Hepatocyte (in vitro differentiated cells): ENCODE measurements around the gene NAT8. TPM values are rescaled to one million over a fixed set of nuclear protein-coding genes. Genes with fewer than 3 reads are reported as not detected.
"Not testable (repeated sequence)": the region's sequence is repeated elsewhere in the genome, so short reads cannot be mapped to it uniquely, and the experiment has no call there.

Experiments used
- DNase-seq: peaks from one replicate; pipeline ENCODE4 v3.0.0-alpha.2; 2016; ENCODE audit warnings: low spot score
- H2AFZ ChIP-seq: fragments of 200-600 bp; sonication (generic); 2 replicates; pipeline ENCODE4 v1.6.0; 2016; ENCODE audit warnings: antibody characterized with exemption, mild to moderate bottlenecking
- H3K27ac ChIP-seq: fragments of 200-600 bp; sonication (generic); 2 replicates; pipeline ENCODE4 v1.5.1; 2016; ENCODE audit warnings: mild to moderate bottlenecking
- H3K27me3 ChIP-seq: fragments of 200-600 bp; sonication (generic); 2 replicates; pipeline ENCODE4 v1.6.1; 2016
- H3K36me3 ChIP-seq: fragments of 200-600 bp; sonication (generic); replicated peaks from 2 replicates; pipeline ENCODE4 v1.5.1; 2016; ENCODE audit warnings: low read depth; ENCODE audit not compliant: insufficient read depth
- H3K4me1 ChIP-seq: fragments of 200-600 bp; sonication (generic); 2 replicates; pipeline ENCODE4 v1.5.1; 2016; ENCODE audit warnings: mild to moderate bottlenecking, moderate library complexity; ENCODE audit not compliant: insufficient read depth
- H3K4me2 ChIP-seq: fragments of 200-600 bp; sonication (generic); 2 replicates; pipeline ENCODE4 v1.6.0; 2016
- H3K4me3 ChIP-seq: fragments of 200-600 bp; sonication (generic); 2 replicates; pipeline ENCODE4 v1.5.1; 2016; ENCODE audit warnings: mild to moderate bottlenecking
- H3K79me2 ChIP-seq: fragments of 200-600 bp; sonication (generic); 2 replicates; pipeline ENCODE4 v1.6.0; 2017; ENCODE audit warnings: mild to moderate bottlenecking
- H3K9me2 ChIP-seq: fragments of 200-600 bp; sonication (generic); replicated peaks from 2 replicates; pipeline ENCODE4 v1.6.0; 2017; ENCODE audit warnings: mild to moderate bottlenecking; ENCODE audit not compliant: insufficient read depth
- H3K9me3 ChIP-seq: fragments of 200-600 bp; sonication (generic); 2 replicates; pipeline ENCODE4 v1.5.1; 2016; ENCODE audit warnings: low read depth, mild to moderate bottlenecking
- H4K20me1 ChIP-seq: fragments of 200-600 bp; sonication (generic); 2 replicates; pipeline ENCODE4 v1.6.0; 2016; ENCODE audit warnings: mild to moderate bottlenecking; ENCODE audit not compliant: insufficient read depth, poor library complexity, severe bottlenecking
- EZH2 ChIP-seq: fragments of 200-600 bp; sonication (generic); IDR thresholded peaks from 2 replicates; pipeline ENCODE4 v1.6.1; 2016; ENCODE audit warnings: antibody characterized with exemption, mild to moderate bottlenecking, borderline replicate concordance
- EZH2phosphoT487 ChIP-seq: fragments of 200-600 bp; sonication (generic); IDR thresholded peaks from one replicate; pipeline ENCODE4 v1.6.1; 2018; ENCODE audit warnings: antibody characterized with exemption, mild to moderate bottlenecking, low read depth, moderate library complexity; ENCODE audit not compliant: unreplicated experiment, severe bottlenecking
- WGBS: methylation state at CpG from one replicate; pipeline ENCODE4 v1.1.6; 2016; ENCODE audit warnings: low lambda C conversion rate; ENCODE audit errors: missing lambda C conversion rate; 5-methylcytosine and 5-hydroxymethylcytosine counted together
- polyA plus RNA-seq: library from polyadenylated mRNA; unstranded; fragments of >200 nt; fragmentation: Nextera tagmentation; extraction: Ambion mirVana; gene quantifications from 2 replicates; pipeline ENCODE4 v1.2.1, GENCODE V29; 2016
- total RNA-seq: library from RNA; depleted of rRNA; stranded (reverse); fragments of >200 nt; gene quantifications from 2 replicates; pipeline ENCODE4 v1.2.3, GENCODE V29; 2014
- TF ChIP-seq, protein P1 (sequence below): fragments of 200-600 bp; sonication (generic); IDR thresholded peaks from 2 replicates; pipeline ENCODE4 v1.5.1; 2016; ENCODE audit warnings: antibody characterized with exemption, mild to moderate bottlenecking; ENCODE audit not compliant: poor library complexity

The NAT8 gene
- total and polyA plus RNA-seq, 2 experiments from 2014 or later, result 3.3 to 3.8 TPM

DNA sequence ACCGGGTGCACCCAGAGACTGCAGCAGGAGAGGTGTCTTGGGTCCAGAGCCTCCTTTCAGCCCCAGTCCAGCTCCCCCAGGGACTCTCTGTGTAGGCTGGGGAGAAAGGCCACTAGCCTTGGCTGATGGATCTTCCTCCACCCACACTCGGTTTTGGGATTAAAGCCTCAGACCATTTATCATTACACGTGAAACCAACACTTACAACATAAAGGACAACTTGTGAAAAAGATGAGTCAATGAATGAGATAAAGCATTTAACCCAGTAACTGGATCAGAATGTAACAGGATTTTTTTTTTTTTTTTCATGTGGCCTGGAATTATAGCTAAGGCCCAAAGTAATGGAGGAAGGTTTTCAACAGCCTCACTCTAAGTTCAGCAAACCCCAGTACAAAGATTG lies 32.1 kb downstream of the NAT8 start:
- H3K4me3 ChIP-seq, result no peak overlapping the region
- no peaks in the 10 kb centered on the region for H3K27me3 ChIP-seq
- no peak for TF ChIP-seq EZH2
- no peak for TF ChIP-seq EZH2phosphoT487
- TF ChIP-seq, protein P1, sequence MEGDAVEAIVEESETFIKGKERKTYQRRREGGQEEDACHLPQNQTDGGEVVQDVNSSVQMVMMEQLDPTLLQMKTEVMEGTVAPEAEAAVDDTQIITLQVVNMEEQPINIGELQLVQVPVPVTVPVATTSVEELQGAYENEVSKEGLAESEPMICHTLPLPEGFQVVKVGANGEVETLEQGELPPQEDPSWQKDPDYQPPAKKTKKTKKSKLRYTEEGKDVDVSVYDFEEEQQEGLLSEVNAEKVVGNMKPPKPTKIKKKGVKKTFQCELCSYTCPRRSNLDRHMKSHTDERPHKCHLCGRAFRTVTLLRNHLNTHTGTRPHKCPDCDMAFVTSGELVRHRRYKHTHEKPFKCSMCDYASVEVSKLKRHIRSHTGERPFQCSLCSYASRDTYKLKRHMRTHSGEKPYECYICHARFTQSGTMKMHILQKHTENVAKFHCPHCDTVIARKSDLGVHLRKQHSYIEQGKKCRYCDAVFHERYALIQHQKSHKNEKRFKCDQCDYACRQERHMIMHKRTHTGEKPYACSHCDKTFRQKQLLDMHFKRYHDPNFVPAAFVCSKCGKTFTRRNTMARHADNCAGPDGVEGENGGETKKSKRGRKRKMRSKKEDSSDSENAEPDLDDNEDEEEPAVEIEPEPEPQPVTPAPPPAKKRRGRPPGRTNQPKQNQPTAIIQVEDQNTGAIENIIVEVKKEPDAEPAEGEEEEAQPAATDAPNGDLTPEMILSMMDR, result no peak
- H4K20me1 ChIP-seq, result no peaks in the 10 kb centered on the region
- DNase-seq, result no peak
- H3K4me1 ChIP-seq, result no peaks in the 10 kb centered on the region
- no peak overlapping the region for H3K27ac ChIP-seq
- WGBS, result 77% methylated on average over 3 of the region's 3 CpGs
- H2AFZ ChIP-seq, result no peak overlapping the region
- H3K36me3 ChIP-seq, result no peaks in the 10 kb centered on the region
- no peaks in the 10 kb centered on the region for H3K79me2 ChIP-seq
- H3K9me3 ChIP-seq, result no peaks in the 10 kb centered on the region
- H3K9me2 ChIP-seq, result no peaks in the 10 kb centered on the region
- no peak overlapping the region for H3K4me2 ChIP-seq

DNA sequence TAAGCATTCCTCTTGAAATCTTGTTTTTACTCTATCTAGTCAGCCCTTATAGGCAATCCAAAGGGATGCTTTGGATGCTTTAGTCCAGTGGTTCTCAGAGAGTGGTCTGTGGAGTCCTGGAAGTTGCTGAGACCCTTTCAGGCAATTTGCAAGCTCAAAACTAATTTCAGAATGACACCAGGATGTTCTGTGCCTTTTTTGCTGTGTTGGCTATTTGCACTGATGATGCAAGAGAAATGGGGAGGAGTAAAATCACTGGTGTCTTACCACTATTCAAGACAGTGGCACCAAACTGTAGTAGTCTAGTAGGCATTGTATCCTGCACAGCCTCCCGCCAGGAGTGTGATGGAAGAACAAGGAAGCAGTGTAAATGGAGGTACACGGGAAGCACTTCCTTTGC lies 37.6 kb downstream of the NAT8 start:
- H3K9me3 ChIP-seq, H2AFZ ChIP-seq, H3K27ac ChIP-seq, H3K4me2 ChIP-seq, H4K20me1 ChIP-seq, H3K79me2 ChIP-seq, DNase-seq, H3K4me3 ChIP-seq, H3K27me3 ChIP-seq, H3K36me3 ChIP-seq, H3K9me2 ChIP-seq, H3K4me1 ChIP-seq: not testable (repeated sequence)
- WGBS, result 95% methylated on average over 2 of the region's 2 CpGs

DNA sequence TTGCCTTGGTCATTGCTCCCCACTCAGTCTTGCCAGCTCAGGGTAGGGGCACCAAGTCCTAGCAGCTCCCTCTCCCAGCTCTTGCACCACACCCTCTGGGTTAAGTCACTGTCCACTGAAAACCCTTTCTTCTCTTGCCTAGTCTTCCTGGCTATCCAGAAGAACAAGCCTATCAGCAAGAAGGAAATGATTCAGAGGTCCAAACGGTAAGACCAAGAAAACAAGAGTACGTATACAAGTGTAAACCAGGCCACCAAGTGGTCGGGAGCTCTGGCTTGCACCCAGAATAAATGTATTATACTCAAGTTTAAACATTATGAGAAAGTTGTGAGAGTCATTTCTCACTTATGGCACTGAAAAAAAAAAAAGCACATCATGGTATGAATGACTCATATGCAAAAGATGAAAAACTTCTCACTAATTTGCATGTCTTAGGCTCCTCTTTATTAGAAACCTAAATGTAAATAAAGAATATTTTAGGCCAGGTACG lies 39.1 kb downstream of the NAT8 start:
- not testable (repeated sequence) for H3K4me3 ChIP-seq, H3K4me1 ChIP-seq, H3K9me3 ChIP-seq, H3K79me2 ChIP-seq, H3K27me3 ChIP-seq, H3K4me2 ChIP-seq, H2AFZ ChIP-seq, H3K36me3 ChIP-seq, H3K27ac ChIP-seq, DNase-seq, H4K20me1 ChIP-seq, H3K9me2 ChIP-seq
- 92% methylated on average over 4 of the region's 4 CpGs for WGBS

DNA sequence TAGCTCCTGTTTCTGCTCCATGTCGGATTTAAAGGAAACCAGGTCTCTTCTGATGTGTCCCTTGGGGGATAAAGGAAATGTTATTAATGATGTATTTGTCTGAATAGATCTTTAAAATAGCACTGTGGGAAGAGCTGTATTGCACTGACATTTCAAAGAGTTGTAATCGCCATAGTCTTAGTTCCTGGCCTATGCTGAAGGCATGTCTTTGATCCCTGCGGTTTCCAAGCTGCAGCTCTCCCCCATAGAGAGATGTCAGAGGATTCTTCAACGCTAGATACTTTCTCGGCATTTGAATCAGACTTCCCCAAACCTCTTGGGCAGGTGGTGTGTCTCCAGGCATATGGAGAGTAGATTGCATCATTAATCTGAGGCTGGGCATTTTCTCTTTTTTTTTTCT lies 40.4 kb downstream of the NAT8 start:
- Histone ChIP-seq H4K20me1 (no peaks in the 10 kb centered on the region), H3K27ac (no peak overlapping the region), H3K27me3 (no peaks in the 10 kb centered on the region), H3K9me2 (no peaks in the 10 kb centered on the region), H3K4me2 (no peak overlapping the region), H2AFZ (no peak overlapping the region), H3K9me3 (no peaks in the 10 kb centered on the region), H3K4me1 (no peaks in the 10 kb centered on the region), H3K36me3 (no peaks in the 10 kb centered on the region), H3K4me3 (no peak overlapping the region), H3K79me2 (no peaks in the 10 kb centered on the region)
- no peak for DNase-seq
- TF ChIP-seq EZH2, result no peak
- TF ChIP-seq EZH2phosphoT487, result no peak
- 96% methylated on average over 5 of the region's 5 CpGs for WGBS

DNA sequence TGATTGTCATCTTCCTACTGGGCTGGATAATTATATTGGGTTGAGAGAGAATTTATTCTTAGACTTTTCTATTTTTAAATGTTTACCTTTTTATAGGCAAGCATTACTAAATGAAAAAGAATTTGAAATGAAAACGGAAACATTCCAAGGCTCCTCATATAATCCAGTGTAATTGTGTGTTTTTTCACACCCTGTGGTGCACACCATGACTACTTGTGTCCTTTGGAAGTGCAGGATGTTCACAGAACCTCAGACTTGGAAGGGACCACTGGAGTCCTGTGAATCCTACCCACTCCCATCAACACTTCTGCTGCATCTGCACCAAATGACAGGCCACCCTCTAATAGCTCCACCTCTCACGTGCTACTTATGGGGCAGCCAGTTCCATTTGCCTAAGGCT lies 48.0 kb downstream of the NAT8 start:
- WGBS, result 96% methylated on average over 2 of the region's 2 CpGs
- Histone ChIP-seq H3K4me2 (no peak overlapping the region), H3K36me3 (no peaks in the 10 kb centered on the region), H3K9me3 (no peaks in the 10 kb centered on the region), H3K9me2 (no peaks in the 10 kb centered on the region), H2AFZ (no peak overlapping the region), H3K27ac (no peak overlapping the region), H3K79me2 (no peaks in the 10 kb centered on the region), H3K4me3 (no peak overlapping the region), H3K27me3 (no peaks in the 10 kb centered on the region), H4K20me1 (no peaks in the 10 kb centered on the region), H3K4me1 (no peaks in the 10 kb centered on the region)
- DNase-seq, result no peak
- TF ChIP-seq EZH2phosphoT487 (no peak), EZH2 (no peak)
- TF ChIP-seq, protein P1, result no peak
